GM21360 (cell line): Measurements from ENCODE around the gene SOWAHA.

Experiments used
- ATAC-seq: cut with Tn5 transposase; IDR thresholded peaks from one replicate; pipeline ENCODE4 v1.9.1; 2021; ENCODE audit warnings: mild to moderate bottlenecking, moderate library complexity; ENCODE audit not compliant: unreplicated experiment

The SOWAHA gene

GRCh38 chr5:132812781-132813598 lies at the start of gene SOWAHA:
Gene SOWAHA (plus strand): TSS chr5:132813302. CDS start chr5:132813622, 320 bp downstream.
- no peak for ATAC-seq

- no peak for ATAC-seq
Measured at GRCh38 chr5:132764051-132764450, 49.1 kb upstream of the SOWAHA start.

GRCh38 chr5:132764671-132765238 lies 48.3 kb upstream of the SOWAHA start:
- ATAC-seq, result no peak

- no peak for ATAC-seq
Measured at GRCh38 chr5:132765311-132766019, 47.6 kb upstream of the SOWAHA start.

GRCh38 chr5:132766020-132766805 lies 46.9 kb upstream of the SOWAHA start:
- ATAC-seq, result no peak

- no peak for ATAC-seq
Measured at GRCh38 chr5:132766806-132767055, 46.4 kb upstream of the SOWAHA start.

GRCh38 chr5:132767150-132767549 lies 46.0 kb upstream of the SOWAHA start:
- ATAC-seq, result no peak

GRCh38 chr5:132768485-132768868 lies 44.6 kb upstream of the SOWAHA start:
- no peak for ATAC-seq

GRCh38 chr5:132770476-132771159 lies 42.5 kb upstream of the SOWAHA start:
- ATAC-seq, result no peak

GRCh38 chr5:132771503-132771998 lies 41.6 kb upstream of the SOWAHA start:
- no peak for ATAC-seq

GRCh38 chr5:132772291-132773070 lies 40.6 kb upstream of the SOWAHA start:
- no peak for ATAC-seq

GRCh38 chr5:132773114-132773513 lies 40.0 kb upstream of the SOWAHA start:
- no peak for ATAC-seq

- no peak for ATAC-seq
Measured at GRCh38 chr5:132773601-132774355, 39.3 kb upstream of the SOWAHA start.

GRCh38 chr5:132774406-132774805 lies 38.7 kb upstream of the SOWAHA start:
- ATAC-seq, result no peak

- no peak for ATAC-seq
Measured at GRCh38 chr5:132774896-132775295, 38.2 kb upstream of the SOWAHA start.

GRCh38 chr5:132775476-132775961 lies 37.6 kb upstream of the SOWAHA start:
- no peak for ATAC-seq

GRCh38 chr5:132776131-132776937 lies 36.8 kb upstream of the SOWAHA start:
- peak; percentile 27 for ATAC-seq

GRCh38 chr5:132776938-132777208 lies 36.2 kb upstream of the SOWAHA start:
- ATAC-seq, result no peak
